ENCODE measurements around the gene CCDC169. TPM values are rescaled to one million over a fixed set of nuclear protein-coding genes. Genes with fewer than 3 reads are reported as not detected.

CCDC169 gene
- total RNA-seq, 1 experiment from 2014 or later = 6.5 TPM

GRCh38 chr13:36188441-36188840, 109.2 kb downstream of the CCDC169 start:
- H3K4me1 ChIP-seq (replicated peaks; ENCODE audit: insufficient read depth) = peaks cover 12% of the 10 kb centered on the region
- ChIA-PET POLR2A (ENCODE audit: unreplicated experiment) (no interaction called here), CTCF (no interaction called here)
- no peaks in the 10 kb centered on the region for H3K27me3 ChIP-seq (ENCODE audit: insufficient read depth, low read depth)
- H3F3A ChIP-seq (ENCODE audit: insufficient read depth, low read depth) = 0 out of 2 replicates have a peak, but pooled peaks cover under 1% of the 10 kb centered on the region
- H3K79me2 ChIP-seq (ENCODE audit: low read depth) = no peaks in the 10 kb centered on the region
- BruUV-seq (replicated peaks) = no TSS peak
- TF ChIP-seq CTCF (conservative IDR thresholded peaks at IDR 0.05) = no peak
- no peak for TF ChIP-seq EZH2 (IDR thresholded peaks at IDR 0.05; ENCODE audit: low read depth)
- no peaks in the 10 kb centered on the region for H4K20me1 ChIP-seq (ENCODE audit: insufficient read depth)
- no peaks in the 10 kb centered on the region for H3K36me3 ChIP-seq (ENCODE audit: low read depth)
- no peak overlapping the region for H3K4me3 ChIP-seq
- DNase-seq = no peak
- H3K4me2 ChIP-seq = no peak overlapping the region
- intact Hi-C loops (cut with micrococcal nuclease; ENCODE audit: unreplicated experiment) = no loop called here
- H2AFZ ChIP-seq = no peak overlapping the region
- H3K27ac ChIP-seq = no peak overlapping the region
- H3K9me2 ChIP-seq (ENCODE audit: insufficient read depth) = no peaks in the 10 kb centered on the region
- H3K9me3 ChIP-seq (ENCODE audit: insufficient read depth, low read depth) = 0 out of 2 replicates have a peak, but pooled peaks cover 3% of the 10 kb centered on the region

GRCh38 chr13:36183901-36184300, 113.7 kb downstream of the CCDC169 start:
- no peaks in the 10 kb centered on the region for H3K9me3 ChIP-seq (ENCODE audit: insufficient read depth, low read depth)
- TF ChIP-seq EZH2 (IDR thresholded peaks at IDR 0.05; ENCODE audit: low read depth) (no peak), CTCF (conservative IDR thresholded peaks at IDR 0.05) (no peak)
- H3F3A ChIP-seq (ENCODE audit: insufficient read depth, low read depth) = no peaks in the 10 kb centered on the region
- CTCF ChIA-PET = no interaction called here
- POLR2A ChIA-PET (ENCODE audit: unreplicated experiment) = no interaction called here
- H3K36me3 ChIP-seq (ENCODE audit: low read depth) = no peaks in the 10 kb centered on the region
- H2AFZ ChIP-seq = no peak overlapping the region
- no peaks in the 10 kb centered on the region; the same call in 1 of the 2 replicates for H3K9me2 ChIP-seq (ENCODE audit: insufficient read depth)
- H3K4me2 ChIP-seq = no peak overlapping the region
- DNase-seq = no peak
- H3K4me3 ChIP-seq = no peak overlapping the region
- no peaks in the 10 kb centered on the region for H3K79me2 ChIP-seq (ENCODE audit: low read depth)
- no peaks in the 10 kb centered on the region for H3K27me3 ChIP-seq (ENCODE audit: insufficient read depth, low read depth)
- intact Hi-C loops (cut with micrococcal nuclease; ENCODE audit: unreplicated experiment) = no loop called here
- no peaks in the 10 kb centered on the region for H3K4me1 ChIP-seq (replicated peaks; ENCODE audit: insufficient read depth)
- H3K27ac ChIP-seq = no peak overlapping the region
- no TSS peak for BruUV-seq (replicated peaks)
- H4K20me1 ChIP-seq (ENCODE audit: insufficient read depth) = no peaks in the 10 kb centered on the region

Other genes starting within 250 kb of the CCDC169 start
- 1.3 and 1.4 TPM in 2 replicates for gene DCLK1, start 166.4 kb downstream of the CCDC169 start, total RNA-seq (2021)
- gene SOHLH2, start 83.3 kb downstream of the CCDC169 start, total RNA-seq (2021) = 1.4 and 2.3 TPM in 2 replicates
- 36.2 and 51.4 TPM in 2 replicates for gene SPART, start 48.6 kb upstream of the CCDC169 start, total RNA-seq (2021)
- not detected in 2 replicates for gene CCNA1, start 134.7 kb upstream of the CCDC169 start, total RNA-seq (2021)

Data from PC-9 (cell line).